H1 (cell line): ENCODE results near the gene AIMP1. TPM values are rescaled to one million over a fixed set of nuclear protein-coding genes. Genes with fewer than 3 reads are reported as not detected.

Source experiments
- BRCA1 ChIP-seq: IDR thresholded peaks from 2 replicates; pipeline ENCODE4 v1.6.1; 2012; ENCODE audit warnings: low read depth, low read length, improper control_type of control experiment
- CHD7 ChIP-seq: fragments of 300-600 bp; sonication (generic); IDR thresholded peaks from 2 replicates; pipeline ENCODE4 v1.7.1; 2012; ENCODE audit warnings: low read length, moderate library complexity, mild to moderate bottlenecking, inconsistent platforms; ENCODE audit not compliant: insufficient replicate concordance
- CTBP2 ChIP-seq: IDR thresholded peaks from 2 replicates; pipeline ENCODE4 v1.7.0; 2011; ENCODE audit warnings: borderline replicate concordance, mild to moderate bottlenecking, moderate library complexity, mixed read lengths, low read length; ENCODE audit not compliant: insufficient read depth, insufficient read length
- EZH2 ChIP-seq: fragments of 200-600 bp; sonication (generic); IDR thresholded peaks from 2 replicates; pipeline ENCODE4 v1.7.1; 2012; ENCODE audit warnings: low read depth, mild to moderate bottlenecking, moderate library complexity, low read length, inconsistent platforms; ENCODE audit not compliant: severe bottlenecking
- RXRA ChIP-seq: IDR thresholded peaks from 2 replicates; pipeline ENCODE4 v1.6.1; 2011; ENCODE audit warnings: low read depth, mild to moderate bottlenecking, low read length, moderate library complexity; ENCODE audit not compliant: insufficient read depth
- SP2 ChIP-seq: IDR thresholded peaks from 2 replicates; pipeline ENCODE4 v1.6.1; 2012; ENCODE audit warnings: mild to moderate bottlenecking, low read length, inconsistent platforms
- polyA plus RNA-seq, 7 experiments: library from polyadenylated mRNA; depleted of rRNA in 3 of 7; stranded (reverse) in 5 of 7; unstranded in 2 of 7; fragments of >200 nt in 5 of 7; fragments of 200-250 nt in 2 of 7; gene quantifications; 1 replicate in 5 of 7; 2 replicates in 1 of 7; 4 replicates in 1 of 7; pipeline versions ENCODE4 v1.2.1 to v1.2.3, GENCODE V29; 2011 to 2013; ENCODE audit warnings: missing spikeins in 2 of 7, mixed read lengths in 2 of 7
- total RNA-seq: library from RNA; stranded (reverse); fragmentation: NEBNext Ultra II Directional; extraction: Animal tissue kit (Norgen Biotek cat#: 25700); gene quantifications from 2 replicates; pipeline ENCODE4 v1.2.1, GENCODE V29; 2021

Gene AIMP1
- total and polyA plus RNA-seq, 2 of the 8 experiments (the other 6 are each of a cell fraction or from before 2014, with no cell fraction given), result 7.9 to 54.6 TPM

- TF ChIP-seq CHD7 (no peak), RXRA (no peak), EZH2 (no peak), CTBP2 (no peak), BRCA1 (no peak), SP2 (no peak)
Measured at GRCh38 chr4:106301393-106302061, 14.8 kb upstream of the AIMP1 start (continued).
